H9 (cell line): ENCODE results near the gene AP4M1. TPM values are rescaled to one million over a fixed set of nuclear protein-coding genes. Genes with fewer than 3 reads are reported as not detected.
A peak's percentile ranks its signal among the peaks of the same experiment; 100 is the strongest.

Experiments used
- DNase-seq: peaks from one replicate; pipeline ENCODE4 v3.0.0-alpha.2; 2017
- H2AFZ ChIP-seq: one replicate; pipeline ENCODE4 v1.6.1; 2013; ENCODE audit warnings: mild to moderate bottlenecking, low read length, control low read depth, moderate library complexity
- H2AK5ac ChIP-seq: 2 replicates; pipeline ENCODE4 v1.6.1; 2013; ENCODE audit warnings: low read length, control low read depth, mixed read lengths; ENCODE audit not compliant: insufficient read length
- H2BK120ac ChIP-seq: one replicate; pipeline ENCODE4 v1.6.1; 2013; ENCODE audit warnings: low read depth, mild to moderate bottlenecking, low read length, control low read depth, inconsistent platforms; ENCODE audit not compliant: poor library complexity, severe bottlenecking
- H2BK12ac ChIP-seq: 2 replicates; pipeline ENCODE4 v1.6.1; 2013; ENCODE audit warnings: low read length, control low read depth, mixed read lengths, low read depth; ENCODE audit not compliant: insufficient read length
- H2BK15ac ChIP-seq: 2 replicates; pipeline ENCODE4 v1.6.1; 2013; ENCODE audit warnings: low read depth, low read length, control low read depth
- H2BK20ac ChIP-seq: one replicate; pipeline ENCODE4 v1.6.1; 2013; ENCODE audit warnings: low read depth, mild to moderate bottlenecking, low read length, control low read depth, inconsistent platforms; ENCODE audit not compliant: poor library complexity, severe bottlenecking
- H2BK5ac ChIP-seq: 2 replicates; pipeline ENCODE4 v1.6.1; 2013; ENCODE audit warnings: low read length, control low read depth, mixed read lengths; ENCODE audit not compliant: insufficient read length
- H3K14ac ChIP-seq: 2 replicates; pipeline ENCODE4 v1.6.1; 2013; ENCODE audit warnings: low read length, control low read depth; ENCODE audit not compliant: insufficient read depth
- H3K18ac ChIP-seq: 2 replicates; pipeline ENCODE4 v1.6.1; 2013; ENCODE audit warnings: low read depth, mild to moderate bottlenecking, mixed read lengths, low read length, control low read depth; ENCODE audit not compliant: insufficient read length
- H3K23ac ChIP-seq: 2 replicates; pipeline ENCODE4 v1.6.1; 2013; ENCODE audit warnings: low read length, control low read depth, mixed read lengths, low read depth; ENCODE audit not compliant: insufficient read length
- H3K23me2 ChIP-seq: 2 replicates; pipeline ENCODE4 v1.6.1; 2013; ENCODE audit warnings: low read depth, mild to moderate bottlenecking, mixed read lengths, low read length, control low read depth; ENCODE audit not compliant: insufficient read length, poor library complexity, severe bottlenecking
- H3K27ac ChIP-seq: 2 replicates; pipeline ENCODE4 v1.5.1; 2013; ENCODE audit warnings: low read length, control low read depth, mixed read lengths, low read depth; ENCODE audit not compliant: insufficient read length
- H3K27me3 ChIP-seq: 2 replicates; pipeline ENCODE4 v1.6.1; 2013; ENCODE audit warnings: low read length, control low read depth, inconsistent platforms; ENCODE audit not compliant: insufficient read depth
- H3K4ac ChIP-seq: 2 replicates; pipeline ENCODE4 v1.6.1; 2013; ENCODE audit warnings: low read depth, mild to moderate bottlenecking, control low read depth, inconsistent platforms, low read length, moderate library complexity
- H3K4me1 ChIP-seq: 2 replicates; pipeline ENCODE4 v1.6.1; 2013; ENCODE audit warnings: low read length, control low read depth, inconsistent platforms; ENCODE audit not compliant: insufficient read depth
- H3K4me2 ChIP-seq: 2 replicates; pipeline ENCODE4 v1.6.1; 2013; ENCODE audit warnings: low read length, control low read depth, mixed read lengths; ENCODE audit not compliant: insufficient read length, insufficient read depth
- H3K56ac ChIP-seq: 2 replicates; pipeline ENCODE4 v1.6.1; 2013; ENCODE audit warnings: low read depth, mild to moderate bottlenecking, mixed read lengths, low read length, control low read depth; ENCODE audit not compliant: insufficient read length
- H3K79me1 ChIP-seq: 2 replicates; pipeline ENCODE4 v1.6.1; 2013; ENCODE audit warnings: low read depth, mild to moderate bottlenecking, moderate library complexity, low read length, control low read depth, inconsistent platforms; ENCODE audit not compliant: insufficient read depth, poor library complexity, severe bottlenecking
- H3K79me2 ChIP-seq: 2 replicates; pipeline ENCODE4 v1.6.1; 2013; ENCODE audit warnings: low read length, control low read depth, inconsistent platforms; ENCODE audit not compliant: insufficient read depth
- H3K9ac ChIP-seq: 2 replicates; pipeline ENCODE4 v1.6.1; 2013; ENCODE audit warnings: low read length, control low read depth, mixed read lengths; ENCODE audit not compliant: insufficient read length; ENCODE audit errors: extremely low read depth
- H3K9me3 ChIP-seq: one replicate; pipeline ENCODE4 v1.6.1; 2013; ENCODE audit warnings: low read depth, low read length, inconsistent platforms; ENCODE audit not compliant: control insufficient read depth
- H3T11ph ChIP-seq: one replicate; pipeline ENCODE4 v1.6.1; 2013; ENCODE audit warnings: mild to moderate bottlenecking, low read length, control low read depth, inconsistent platforms
- H4K20me1 ChIP-seq: one replicate; pipeline ENCODE4 v1.6.1; 2013; ENCODE audit not compliant: control insufficient read depth, insufficient read length, insufficient read depth
- H4K5ac ChIP-seq: 2 replicates; pipeline ENCODE4 v1.6.1; 2013; ENCODE audit warnings: low read depth, mild to moderate bottlenecking, mixed read lengths, low read length, control low read depth; ENCODE audit not compliant: insufficient read length
- H4K8ac ChIP-seq: replicated peaks from 2 replicates; pipeline ENCODE4 v1.6.1; 2013; ENCODE audit warnings: low read length, control low read depth, mixed read lengths, low read depth; ENCODE audit not compliant: insufficient read length
- H4K91ac ChIP-seq: 2 replicates; pipeline ENCODE4 v1.6.1; 2013; ENCODE audit warnings: low read depth, mild to moderate bottlenecking, moderate library complexity, mixed read lengths, low read length, control low read depth; ENCODE audit not compliant: insufficient read length
- H3K27ac Mint-ChIP-seq, 3 experiments: 2 replicates in 2 of 3; 3 replicates in 1 of 3; pipeline ENCODE4 v1.8.0; 2020 to 2021; ENCODE audit warnings: mixed read lengths in 3 of 3, mild to moderate bottlenecking in 1 of 3, moderate library complexity in 1 of 3
- H3K27me3 Mint-ChIP-seq: 2 replicates; pipeline ENCODE4 v1.8.0; 2021; ENCODE audit warnings: low read depth, mild to moderate bottlenecking, moderate library complexity, mixed read lengths
- H3K36me3 Mint-ChIP-seq, 3 experiments: 2 replicates in 2 of 3; 3 replicates in 1 of 3; pipeline ENCODE4 v1.8.0; 2020 to 2021; ENCODE audit warnings: low read depth in 3 of 3, mixed read lengths in 3 of 3; ENCODE audit not compliant: insufficient read depth in 1 of 3
- H3K4me1 Mint-ChIP-seq, 2 experiments: 2 replicates each; pipeline ENCODE4 v1.8.0; 2020; ENCODE audit warnings: mixed read lengths in 2 of 2
- H3K4me3 Mint-ChIP-seq, 2 experiments: 2 replicates in 1 of 2; 3 replicates in 1 of 2; pipeline ENCODE4 v1.8.0; 2020 to 2021; ENCODE audit warnings: mild to moderate bottlenecking in 2 of 2, mixed read lengths in 2 of 2, moderate library complexity in 1 of 2
- H3K9me3 Mint-ChIP-seq, 2 experiments: 2 replicates in 1 of 2; 3 replicates in 1 of 2; pipeline ENCODE4 v1.8.0; 2020; ENCODE audit warnings: mild to moderate bottlenecking in 2 of 2, mixed read lengths in 2 of 2, moderate library complexity in 1 of 2
- WGBS: extraction: QIAGEN DNeasy Blood & Tissue Kit; methylation state at CpG from one replicate; pipeline ENCODE4 v1.1.7; 2013; ENCODE audit warnings: missing lambda C conversion rate, low lambda C conversion rate, mixed read lengths; ENCODE audit not compliant: insufficient read length; ENCODE audit errors: extremely low coverage; 5-methylcytosine and 5-hydroxymethylcytosine counted together
- total RNA-seq: library from RNA; stranded (reverse); gene quantifications from 2 replicates; pipeline ENCODE4 v1.2.1, GENCODE V29; 2021
- TF ChIP-seq, protein P1 (sequence below): fragments of 200-600 bp; sonication (generic); conservative IDR thresholded peaks from 3 replicates; pipeline ENCODE4 v1.8.0; 2021; ENCODE audit warnings: antibody characterized with exemption, mild to moderate bottlenecking

The AP4M1 gene
- total RNA-seq, 1 experiment from 2014 or later = 18.8 TPM

DNA sequence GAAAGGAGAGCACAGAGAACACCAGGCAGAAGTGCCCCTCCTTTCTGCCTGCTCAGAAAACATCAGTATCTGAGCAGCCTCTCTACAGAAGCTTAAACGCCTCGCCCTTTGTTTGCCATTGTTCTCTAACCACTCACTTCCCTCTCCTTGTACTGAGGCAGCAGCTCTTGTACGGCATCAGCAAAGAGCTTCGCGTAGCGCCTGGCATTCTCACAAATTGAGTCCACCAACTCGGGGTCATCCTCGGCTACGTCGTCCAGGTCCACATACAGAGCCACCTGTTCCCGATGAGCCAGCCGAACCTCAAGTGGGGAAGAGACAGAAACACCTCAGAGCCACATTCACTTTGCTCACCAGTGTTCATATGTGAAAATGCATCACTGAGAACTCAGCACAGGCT lies 2.0 kb upstream of the AP4M1 start:
- no peak overlapping the region for H2BK20ac ChIP-seq
- no peak overlapping the region for H4K5ac ChIP-seq
- no peak overlapping the region for H3K27ac ChIP-seq
- TF ChIP-seq, protein P1, sequence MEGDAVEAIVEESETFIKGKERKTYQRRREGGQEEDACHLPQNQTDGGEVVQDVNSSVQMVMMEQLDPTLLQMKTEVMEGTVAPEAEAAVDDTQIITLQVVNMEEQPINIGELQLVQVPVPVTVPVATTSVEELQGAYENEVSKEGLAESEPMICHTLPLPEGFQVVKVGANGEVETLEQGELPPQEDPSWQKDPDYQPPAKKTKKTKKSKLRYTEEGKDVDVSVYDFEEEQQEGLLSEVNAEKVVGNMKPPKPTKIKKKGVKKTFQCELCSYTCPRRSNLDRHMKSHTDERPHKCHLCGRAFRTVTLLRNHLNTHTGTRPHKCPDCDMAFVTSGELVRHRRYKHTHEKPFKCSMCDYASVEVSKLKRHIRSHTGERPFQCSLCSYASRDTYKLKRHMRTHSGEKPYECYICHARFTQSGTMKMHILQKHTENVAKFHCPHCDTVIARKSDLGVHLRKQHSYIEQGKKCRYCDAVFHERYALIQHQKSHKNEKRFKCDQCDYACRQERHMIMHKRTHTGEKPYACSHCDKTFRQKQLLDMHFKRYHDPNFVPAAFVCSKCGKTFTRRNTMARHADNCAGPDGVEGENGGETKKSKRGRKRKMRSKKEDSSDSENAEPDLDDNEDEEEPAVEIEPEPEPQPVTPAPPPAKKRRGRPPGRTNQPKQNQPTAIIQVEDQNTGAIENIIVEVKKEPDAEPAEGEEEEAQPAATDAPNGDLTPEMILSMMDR = no peak
- peak overlapping the region; percentile 100 for H3K9ac ChIP-seq
- peak overlapping the region; percentile 75 for H3K4me2 ChIP-seq
- no CpG with 5 or more reads among the region's 12 CpGs for WGBS
- H3K27me3 ChIP-seq = no peaks in the 10 kb centered on the region
- Mint-ChIP-seq H3K36me3 (peaks cover 59 to 75% (median 71%) of the 10 kb centered on the region in 3 experiments), H3K4me3 (peak overlapping the region; percentile 93 to 95), H3K9me3 (peaks cover 0 to 3% of the 10 kb centered on the region in 2 experiments; a peak in 1 of 5 replicates), H3K27ac (peak overlapping the region; percentile 95 to 99 (median 95)), H3K27me3 (no peaks in the 10 kb centered on the region; the same call in 1 of the 2 replicates), H3K4me1 (peaks cover 20 to 34% of the 10 kb centered on the region in 2 experiments)
- H3K23me2 ChIP-seq = no peaks in the 10 kb centered on the region
- no peak overlapping the region for H3K56ac ChIP-seq
- H3K23ac ChIP-seq = no peak overlapping the region
- no peak overlapping the region for H2BK5ac ChIP-seq
- H3K79me2 ChIP-seq = peaks cover 5% of the 10 kb centered on the region; the same call in 1 of the 2 replicates
- H4K20me1 ChIP-seq = no peaks in the 10 kb centered on the region
- H4K91ac ChIP-seq = no peak overlapping the region
- H3K18ac ChIP-seq = no peak overlapping the region
- no peak overlapping the region for H2AFZ ChIP-seq
- peaks cover 3% of the 10 kb centered on the region for H3K79me1 ChIP-seq
- no peak overlapping the region for H3K4ac ChIP-seq
- no peak for DNase-seq
- no peaks in the 10 kb centered on the region for H3K9me3 ChIP-seq
- H4K8ac ChIP-seq = no peak overlapping the region
- no peak overlapping the region for H3T11ph ChIP-seq
- H3K4me1 ChIP-seq = no peaks in the 10 kb centered on the region
- H2BK15ac ChIP-seq = no peak overlapping the region
- no peak overlapping the region for H3K14ac ChIP-seq
- no peak overlapping the region for H2BK120ac ChIP-seq
- no peak overlapping the region for H2AK5ac ChIP-seq
- no peak overlapping the region for H2BK12ac ChIP-seq
